LNCAP (cell line): Measurements from ENCODE around the gene DBX1.

Experiments used
- CTCF ChIP-seq: fragments of 450-650 bp; IDR thresholded peaks from 2 replicates; pipeline ENCODE4 v1.5.1; 2017; ENCODE audit warnings: mild to moderate bottlenecking

The DBX1 gene

GRCh38 chr11:20163783-20164481 lies 3.7 kb upstream of the DBX1 start:
- no peak for TF ChIP-seq CTCF

- TF ChIP-seq CTCF = no peak
Measured at GRCh38 chr11:20162824-20163782, 2.8 kb upstream of the DBX1 start.

GRCh38 chr11:20161923-20162744 lies 1.9 kb upstream of the DBX1 start:
- TF ChIP-seq CTCF = no peak

- no peak for TF ChIP-seq CTCF
Measured at GRCh38 chr11:20161230-20161918, 1.1 kb upstream of the DBX1 start.

- no peak for TF ChIP-seq CTCF
Measured at GRCh38 chr11:20159466-20160381, 551 bp downstream of the DBX1 start.

- TF ChIP-seq CTCF = no peak
Measured at GRCh38 chr11:20158597-20159257, 1.5 kb downstream of the DBX1 start.
